ENCODE data around the gene MAMDC2. TPM values are rescaled to one million over a fixed set of nuclear protein-coding genes. Genes with fewer than 3 reads are reported as not detected.

The MAMDC2 gene
- total RNA-seq, 1 experiment from 2014 or later = 1.2 TPM

GRCh38 chr9:70142101-70142500 lies 98.5 kb downstream of the MAMDC2 start:
- H3K27me3 ChIP-seq (ENCODE audit: insufficient read depth, low read length) = no peaks in the 10 kb centered on the region
- DNase-seq (ENCODE audit: low read depth, low spot score) (no peak), ATAC-seq (no peak)
- intact Hi-C loops (cut with micrococcal nuclease) = no loop called here
- H3K9ac ChIP-seq (ENCODE audit: low read length) = no peak overlapping the region
- no TSS peak for BruUV-seq (replicated peaks)
- POLR2A ChIA-PET = no interaction called here
- no peak overlapping the region for H3K4me2 ChIP-seq (ENCODE audit: low read length)
- no peak for TF ChIP-seq TCF7L2 (IDR thresholded peaks at IDR 0.05; ENCODE audit: borderline replicate concordance, extremely low read depth, insufficient read depth, insufficient read length)
- no peak for TF ChIP-seq SRF (IDR thresholded peaks at IDR 0.05; ENCODE audit: low read depth)
- no peak for TF ChIP-seq ELF1 (IDR thresholded peaks at IDR 0.05; ENCODE audit: borderline replicate concordance, low read depth)
- no peak for TF ChIP-seq ZFX (IDR thresholded peaks at IDR 0.05)
- no peak for TF ChIP-seq EGR1 (IDR thresholded peaks at IDR 0.05; ENCODE audit: low read depth)
- TF ChIP-seq POLR2AphosphoS5 (IDR thresholded peaks at IDR 0.05; ENCODE audit: low read depth, low read length) = no peak
- no peak for TF ChIP-seq FOSL1 (IDR thresholded peaks at IDR 0.05; ENCODE audit: low read depth)
- TF ChIP-seq SP1 (IDR thresholded peaks at IDR 0.05; ENCODE audit: low read depth) = no peak
- no peak for TF ChIP-seq EZH2 (IDR thresholded peaks at IDR 0.05)
- no peak for TF ChIP-seq POLR2A (IDR thresholded peaks at IDR 0.05; ENCODE audit: borderline replicate concordance, extremely low read depth, insufficient read depth, insufficient read length)
- TF ChIP-seq ZBTB33 (IDR thresholded peaks at IDR 0.05; ENCODE audit: extremely low read depth, insufficient replicate concordance, low read length) = no peak
- TF ChIP-seq EZH2phosphoT487 (IDR thresholded peaks at IDR 0.05; ENCODE audit: borderline replicate concordance) = no peak
- TF ChIP-seq CTCF (IDR thresholded peaks at IDR 0.05 in 2 of 3, conservative IDR thresholded peaks at IDR 0.05 in 1 of 3; ENCODE audit: borderline replicate concordance in 1 of 3, insufficient read depth in 1 of 3, low read depth in 2 of 3, low read length in 2 of 3) = no peak
- no peak for TF ChIP-seq ATF3 (IDR thresholded peaks at IDR 0.05)
- H3K27ac ChIP-seq (ENCODE audit: low read depth, low read length) = no peak overlapping the region
- no peaks in the 10 kb centered on the region for H4K20me1 ChIP-seq (ENCODE audit: insufficient read depth)
- H2AFZ ChIP-seq (ENCODE audit: low read depth, low read length, poor library complexity, severe bottlenecking) = no peak overlapping the region
- no peaks in the 10 kb centered on the region for H3K36me3 ChIP-seq (ENCODE audit: control insufficient read depth in 1 of 2, insufficient read depth in 2 of 2, low read length in 2 of 2)
- no peaks in the 10 kb centered on the region for H3K9me2 ChIP-seq (ENCODE audit: insufficient read depth)
- no peak overlapping the region for H3K4me3 ChIP-seq (replicated peaks in 1 of 2; ENCODE audit: low read depth in 1 of 2, low read length in 2 of 2)
- no peaks in the 10 kb centered on the region for H3K9me3 ChIP-seq (ENCODE audit: control insufficient read depth in 1 of 2, insufficient read depth in 1 of 2, low read depth in 1 of 2, low read length in 2 of 2)
- CTCF ChIA-PET = interaction anchor here (1.2 kb wide), 1 partner anchor 32 kb away, joined by 3 read pairs; no protein-coding TSS in a partner anchor
- RAD21 ChIA-PET (ENCODE audit: low non-redundant PET in 1 of 2, low total read pairs in 2 of 2, uncharacterized antibody in 2 of 2, unreplicated experiment in 2 of 2) = no interaction called here
- H3K79me2 ChIP-seq (ENCODE audit: insufficient read depth, low read length) = no peaks in the 10 kb centered on the region
- H3K4me1 ChIP-seq (ENCODE audit: control insufficient read depth in 1 of 2, insufficient read depth in 2 of 2, low read length in 2 of 2) = no peaks in the 10 kb centered on the region

Measured in HCT116 (cell line).